HUDEP-2 (cell line): ENCODE results near the gene TLE3.
"Not testable (repeated sequence)": the region's sequence is repeated elsewhere in the genome, so short reads cannot be mapped to it uniquely, and the experiment has no call there.

ENCODE experiments used
- DNase-seq, 76 experiments: peaks; one replicate each; lab custom pipeline; 2025; ENCODE audit not compliant: unreplicated experiment in 76 of 76; lab: John Stamatoyannopoulos, UW

The TLE3 gene

DNA sequence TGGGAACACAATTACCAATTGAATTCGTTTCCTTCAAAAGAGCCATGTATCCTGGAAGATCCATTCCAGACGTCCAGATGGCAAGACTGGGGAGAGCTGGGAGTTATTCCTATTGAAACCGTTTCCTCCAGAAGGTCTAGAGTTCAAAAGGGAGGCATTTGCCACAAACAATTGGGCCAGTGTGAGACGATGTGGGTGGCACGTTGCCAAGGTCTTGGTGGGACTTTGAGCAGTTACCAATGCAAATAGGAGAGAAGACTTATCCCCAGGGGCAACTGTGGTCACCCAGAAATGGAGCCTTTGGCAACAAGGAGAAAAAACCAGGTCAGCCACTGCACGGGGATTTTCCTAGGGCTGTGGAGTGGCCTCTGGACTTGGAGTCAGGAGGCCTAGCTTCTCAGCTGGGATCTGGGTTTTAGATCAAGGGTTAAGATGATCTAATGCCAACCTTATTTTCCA lies 29.6 kb upstream of the TLE3 start:
- no peak for DNase-seq

DNA sequence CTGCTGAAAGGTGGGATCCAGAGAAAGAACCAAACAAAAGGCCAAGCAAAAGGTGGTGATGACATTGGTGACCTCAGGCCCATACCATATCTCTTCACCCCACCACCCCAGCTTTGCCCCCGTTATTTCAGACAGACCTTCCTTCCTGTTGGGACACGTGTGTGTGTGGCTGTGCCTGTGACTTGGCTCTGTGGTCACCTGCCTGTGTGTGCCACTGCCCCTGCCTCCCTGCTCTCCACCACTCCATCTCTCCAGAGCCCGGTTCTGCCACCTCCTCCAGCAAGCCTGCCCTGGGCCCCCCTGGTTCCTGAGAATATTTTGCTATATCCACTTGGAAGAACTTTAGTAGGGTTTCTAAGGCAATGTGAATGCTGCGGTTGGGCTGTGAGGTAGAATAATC lies 28.6 kb upstream of the TLE3 start:
- no peak for DNase-seq

DNA sequence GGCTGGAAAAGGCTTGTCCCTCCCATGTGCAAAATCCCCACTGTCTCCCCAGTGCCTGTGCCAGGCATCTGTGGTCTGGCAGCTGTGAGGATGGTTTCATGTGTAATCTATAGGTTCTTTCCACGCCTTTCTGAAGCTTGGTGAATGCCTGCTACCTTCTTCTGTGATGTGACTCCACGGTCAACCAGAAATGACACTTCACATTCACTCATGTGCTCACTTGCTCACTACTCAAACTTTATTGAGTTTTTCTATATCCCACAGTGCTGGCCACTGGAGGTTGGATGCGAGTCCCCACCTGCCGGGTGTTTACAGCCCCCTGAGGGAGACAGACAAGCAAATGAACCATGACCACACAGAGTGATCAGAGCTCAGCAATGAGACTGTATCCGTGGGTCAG lies 27.9 kb upstream of the TLE3 start:
- no peak for DNase-seq

DNA sequence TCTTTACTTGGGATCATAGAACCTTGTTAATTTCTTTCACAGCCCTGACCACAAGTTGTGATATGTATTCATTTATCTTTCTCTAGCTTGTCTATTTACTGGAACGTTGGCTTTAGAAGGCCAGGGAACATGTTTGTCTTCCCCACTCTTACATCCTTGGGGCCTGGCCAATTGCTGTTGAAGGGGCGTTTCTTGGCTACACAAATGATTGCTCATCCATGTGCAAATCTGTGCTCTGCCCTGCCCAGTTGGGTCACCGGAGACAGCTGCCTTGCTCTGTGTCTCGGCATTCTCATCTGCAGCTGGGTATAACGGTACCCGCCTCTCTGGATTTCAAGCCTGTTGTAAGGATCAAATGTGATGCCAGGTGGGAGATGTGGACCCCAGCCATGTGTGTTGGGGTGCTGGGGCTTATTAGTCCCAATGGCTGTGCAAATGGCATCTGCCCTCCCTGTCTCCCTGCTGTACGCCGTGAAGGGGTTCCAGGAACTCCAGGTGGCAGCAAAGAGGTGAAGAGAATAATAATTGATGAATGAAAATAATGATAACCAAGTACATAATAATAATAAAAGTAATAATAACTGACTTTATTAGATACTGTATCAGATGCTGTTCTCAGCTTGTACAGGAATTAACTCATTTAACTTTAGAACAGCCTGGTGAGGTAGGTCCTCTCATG lies 24.0 kb upstream of the TLE3 start:
- no peak for DNase-seq

DNA sequence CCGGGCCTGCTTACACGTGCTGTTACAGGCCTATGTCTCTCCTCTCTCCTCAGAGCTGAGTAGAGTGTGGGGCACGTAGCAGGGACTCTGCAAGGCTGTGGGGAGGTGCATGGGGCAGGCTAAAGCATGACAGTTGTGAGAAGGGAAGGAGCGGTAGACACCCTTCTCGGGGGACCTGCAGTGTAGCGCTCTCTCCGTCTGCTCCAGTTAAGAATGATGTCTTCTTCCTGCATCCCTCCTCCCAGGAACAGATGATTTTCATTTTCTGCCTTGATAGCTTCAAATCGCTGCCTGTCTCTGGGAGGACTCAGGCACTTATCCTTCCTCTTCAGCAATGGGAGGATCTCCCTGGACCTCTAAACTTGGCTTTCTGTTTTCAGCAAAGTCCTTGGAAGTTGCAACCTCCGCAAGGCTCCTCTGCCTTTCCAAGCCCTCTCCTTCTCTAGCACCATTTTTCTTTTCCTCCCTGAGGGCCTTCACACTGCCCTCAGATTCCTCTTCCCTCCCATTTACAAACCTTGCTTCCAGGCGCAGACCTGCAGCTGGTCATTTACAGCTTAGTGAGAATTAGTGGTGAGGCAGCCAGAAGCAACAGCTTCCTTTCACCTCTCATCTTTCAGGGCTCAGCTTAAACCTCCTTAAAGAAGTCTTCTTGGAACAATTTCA lies 23.4 kb upstream of the TLE3 start:
- DNase-seq = no peak

DNA sequence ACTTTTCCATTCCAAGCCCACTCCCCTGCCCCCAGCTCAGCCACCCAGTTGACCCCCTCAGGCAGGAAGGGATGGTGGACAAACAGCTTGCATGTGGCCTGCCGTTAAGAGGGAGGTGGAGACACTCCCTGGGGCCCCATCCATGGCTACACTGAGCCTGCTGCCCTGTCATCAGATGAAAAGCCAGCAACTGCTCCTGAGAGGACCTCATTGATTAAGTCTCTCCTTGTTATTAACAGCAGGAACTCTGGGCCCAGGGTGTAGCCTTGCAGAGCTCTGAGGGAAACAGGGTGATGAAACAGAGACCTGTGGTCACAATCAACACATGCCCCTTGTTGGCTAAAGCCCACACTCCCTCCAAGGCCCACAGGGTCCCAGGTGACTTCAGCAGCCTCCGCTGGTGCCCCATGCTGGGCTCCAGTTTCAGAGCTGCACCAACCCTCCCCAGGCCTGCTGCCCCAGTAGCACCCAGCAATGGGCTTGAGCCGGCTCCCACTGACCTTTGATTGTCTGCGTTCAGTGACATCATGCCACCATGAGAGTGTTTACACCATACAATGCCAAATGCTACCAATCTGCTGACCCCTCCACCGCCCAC lies 22.3 kb upstream of the TLE3 start:
- no peak for DNase-seq

DNA sequence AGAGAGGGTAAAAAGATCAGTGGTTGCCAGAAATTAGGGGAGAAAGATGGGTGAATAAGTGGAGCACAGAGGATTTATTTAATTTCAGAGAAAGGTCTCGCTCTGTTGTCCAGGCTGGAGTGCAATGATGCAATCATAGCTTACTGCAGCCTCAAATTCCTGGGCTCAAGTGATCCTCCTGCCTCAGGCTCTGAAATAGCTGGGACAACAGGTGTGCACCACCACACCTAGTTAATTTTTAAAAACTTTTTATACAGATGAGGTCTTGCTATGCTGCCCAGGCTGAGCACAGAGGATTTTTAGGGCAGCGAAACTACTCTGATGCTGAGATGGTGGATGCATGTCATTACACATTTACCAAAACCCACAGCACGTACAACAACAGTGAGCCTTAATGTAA lies 20.9 kb upstream of the TLE3 start:
- no peak for DNase-seq

DNA sequence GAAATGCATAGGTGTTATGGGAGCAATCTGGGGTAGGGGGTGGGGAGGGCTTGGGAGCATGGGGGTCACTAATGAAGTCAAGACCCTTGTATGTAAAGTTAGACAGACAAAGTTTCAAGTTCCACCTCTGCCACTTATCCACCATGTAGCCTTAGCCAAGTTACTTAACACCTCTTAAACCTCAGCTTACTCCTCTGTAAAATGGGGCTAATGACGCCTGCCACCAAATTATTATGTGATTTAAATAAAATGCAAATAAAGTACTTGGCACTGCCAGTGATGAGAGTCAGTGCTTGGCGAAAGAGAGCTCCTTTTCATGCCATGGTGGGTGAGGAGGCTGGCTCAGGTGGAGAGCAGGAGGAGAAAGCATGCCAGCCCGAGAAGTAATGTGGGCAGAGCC lies 18.6 kb upstream of the TLE3 start:
- DNase-seq = no peak

DNA sequence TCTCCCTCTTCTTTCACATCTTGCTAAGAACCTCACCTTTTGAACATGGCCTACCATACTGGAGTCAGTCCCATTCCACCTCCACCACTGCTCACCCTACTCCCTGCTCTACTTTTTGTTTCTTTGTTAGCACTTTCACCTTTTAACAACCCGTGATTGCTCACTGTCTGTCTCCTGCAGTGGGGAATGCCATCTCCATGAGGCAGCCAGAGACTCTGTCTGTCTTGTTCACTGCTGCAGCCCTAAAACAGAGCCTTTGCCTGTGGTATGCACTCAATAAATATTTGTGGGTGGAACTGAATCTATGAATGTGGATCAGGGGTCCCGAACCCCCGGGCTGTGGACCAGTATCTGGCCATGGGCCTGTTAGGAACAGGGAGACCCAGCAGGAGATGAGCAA lies 16.5 kb upstream of the TLE3 start:
- DNase-seq = no peak

DNA sequence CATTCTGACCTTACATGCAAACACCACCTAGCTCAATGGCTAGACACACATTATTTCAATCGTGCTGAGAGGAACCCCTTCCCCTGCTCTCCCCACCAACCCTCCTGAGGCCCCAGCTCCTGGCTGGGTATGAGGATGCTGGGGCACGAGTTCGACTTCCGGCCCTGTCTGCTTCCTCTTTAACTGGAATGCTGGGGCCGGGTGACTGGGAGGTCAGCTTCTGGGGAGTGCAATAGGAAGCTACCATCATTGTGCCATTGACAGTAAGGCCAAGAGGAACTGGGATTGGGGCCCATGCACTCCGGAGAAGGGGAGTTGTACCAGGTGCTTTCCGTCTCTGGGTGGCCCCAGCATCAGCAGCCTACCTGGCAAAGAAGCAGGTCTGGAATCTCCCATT lies 15.6 kb upstream of the TLE3 start:
- DNase-seq = no peak

DNA sequence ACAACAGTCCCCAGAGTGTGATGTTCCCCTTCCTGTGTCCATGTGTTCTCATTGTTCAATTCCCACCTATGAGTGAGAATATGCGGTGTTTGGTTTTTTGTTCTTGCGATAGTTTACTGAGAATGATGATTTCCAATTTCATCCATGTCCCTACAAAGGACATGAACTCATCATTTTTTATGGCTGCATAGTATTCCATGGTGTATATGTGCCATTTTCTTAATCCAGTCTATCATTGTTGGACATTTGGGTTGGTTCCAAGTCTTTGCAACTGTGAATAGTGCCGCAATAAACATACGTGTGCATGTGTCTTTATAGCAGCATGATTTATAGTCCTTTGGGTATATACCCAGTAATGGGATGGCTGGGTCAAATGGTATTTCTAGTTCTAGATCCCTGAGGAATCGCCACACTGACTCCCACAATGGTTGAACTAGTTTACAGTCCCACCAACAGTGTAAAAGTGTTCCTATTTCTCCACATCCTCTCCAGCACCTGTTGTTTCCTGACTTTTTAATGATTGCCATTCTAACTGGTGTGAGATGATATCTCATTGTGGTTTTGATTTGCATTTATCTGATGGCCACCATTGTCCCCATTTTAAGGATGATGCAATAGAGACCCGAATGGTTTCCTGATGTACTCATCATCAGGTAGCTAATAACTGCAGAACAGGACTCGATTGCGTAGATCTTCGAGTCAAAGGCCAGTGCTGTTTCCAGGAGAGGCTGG lies 15.0 kb upstream of the TLE3 start:
- DNase-seq = not testable (repeated sequence)

DNA sequence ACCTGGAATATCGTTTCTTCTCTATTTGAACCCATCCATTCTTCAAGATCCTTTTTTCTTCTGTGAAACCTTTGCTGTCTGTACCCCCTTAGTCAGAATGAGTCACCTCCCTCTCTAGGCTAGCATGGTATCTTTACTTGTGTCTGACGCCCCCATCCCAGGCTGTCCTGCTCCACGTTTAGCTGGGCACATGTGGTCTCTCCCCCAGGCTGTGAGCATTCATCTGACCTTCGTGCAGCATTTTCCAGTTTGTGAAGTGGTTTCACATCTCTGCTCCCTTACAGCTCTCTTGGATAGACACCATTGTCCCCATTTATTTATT lies 14.3 kb upstream of the TLE3 start:
- DNase-seq = no peak

DNA sequence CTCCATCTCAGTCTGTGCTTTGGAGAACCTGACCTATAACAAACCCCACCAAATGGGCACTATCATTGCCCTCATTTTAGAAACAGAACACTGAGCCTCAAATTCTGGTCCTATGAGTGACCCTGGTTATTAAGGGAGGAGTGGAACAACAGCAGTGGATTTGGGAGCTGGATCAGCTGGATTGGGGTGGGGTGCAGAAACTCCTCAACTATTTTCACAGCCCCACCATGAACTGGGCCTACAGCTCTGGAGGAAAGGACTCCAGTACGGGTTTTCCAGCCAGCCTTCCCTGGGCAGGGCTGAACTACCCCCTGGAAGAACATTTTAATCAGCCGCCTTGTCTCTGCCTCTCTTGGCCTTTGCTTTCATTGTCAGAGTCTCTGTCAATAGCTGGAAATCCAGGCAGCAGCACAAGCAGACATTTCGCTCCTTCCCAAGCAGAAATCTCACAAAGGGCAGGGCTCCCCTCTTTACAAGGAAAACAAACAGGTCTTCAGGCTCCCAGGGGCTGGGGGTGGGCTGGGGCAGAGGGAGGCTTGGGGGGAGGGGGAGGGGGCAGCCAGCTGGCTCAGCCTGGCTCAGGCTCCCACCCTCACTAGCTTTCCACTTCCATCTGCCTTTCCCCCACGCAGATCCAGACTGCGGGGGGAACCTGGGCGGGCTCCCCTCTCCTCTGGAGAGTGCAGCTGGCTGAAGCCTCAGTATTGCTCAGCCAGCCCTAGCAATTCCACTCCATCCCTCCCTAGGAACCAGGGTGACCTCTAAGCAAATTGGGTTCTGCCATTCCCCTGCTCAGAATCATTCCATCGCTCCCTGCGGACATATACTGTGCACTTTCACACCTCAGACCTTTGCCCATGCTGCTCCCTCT lies 13.7 kb upstream of the TLE3 start:
- peak in 11 of 76 experiments; percentile 2 to 43 (median 22) for DNase-seq

DNA sequence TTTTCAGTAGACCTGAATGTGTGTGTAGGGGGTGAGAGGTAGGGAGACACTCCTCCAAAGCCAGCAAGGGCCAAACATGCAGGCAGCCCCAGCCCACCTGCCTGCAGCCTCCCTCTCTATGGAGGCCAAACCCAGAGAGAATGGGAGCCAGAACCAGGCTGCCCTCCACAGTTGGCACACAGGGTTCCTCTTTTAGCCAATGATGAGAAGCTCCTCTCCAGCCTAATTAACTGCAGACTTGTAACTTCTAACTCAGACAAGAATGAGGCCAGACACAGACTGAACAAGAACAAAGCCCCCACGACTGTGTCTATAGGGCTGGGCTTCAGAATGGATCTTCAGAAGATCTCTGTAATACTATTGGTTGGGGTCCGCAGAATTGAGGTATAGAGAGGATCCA lies 12.3 kb upstream of the TLE3 start:
- no peak for DNase-seq

DNA sequence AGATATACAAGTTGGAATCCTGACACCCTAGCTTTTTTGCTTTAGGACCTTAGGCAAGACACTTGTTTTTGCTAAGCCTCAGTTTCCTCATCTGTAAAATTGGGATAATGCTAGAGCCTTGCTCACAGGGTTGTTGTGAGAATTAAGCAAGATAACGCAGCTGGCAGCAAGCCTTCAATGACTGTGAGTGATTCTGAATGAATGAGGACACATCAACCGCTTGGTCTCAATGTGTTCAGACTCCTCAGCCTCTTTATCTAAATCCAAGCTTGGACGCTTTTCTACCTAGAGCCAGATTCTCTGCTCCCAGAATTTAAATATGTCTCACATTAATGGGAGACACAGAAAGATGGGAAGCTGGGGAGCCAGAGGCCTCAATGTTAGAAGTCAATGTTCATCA lies 11.8 kb upstream of the TLE3 start:
- DNase-seq = no peak

DNA sequence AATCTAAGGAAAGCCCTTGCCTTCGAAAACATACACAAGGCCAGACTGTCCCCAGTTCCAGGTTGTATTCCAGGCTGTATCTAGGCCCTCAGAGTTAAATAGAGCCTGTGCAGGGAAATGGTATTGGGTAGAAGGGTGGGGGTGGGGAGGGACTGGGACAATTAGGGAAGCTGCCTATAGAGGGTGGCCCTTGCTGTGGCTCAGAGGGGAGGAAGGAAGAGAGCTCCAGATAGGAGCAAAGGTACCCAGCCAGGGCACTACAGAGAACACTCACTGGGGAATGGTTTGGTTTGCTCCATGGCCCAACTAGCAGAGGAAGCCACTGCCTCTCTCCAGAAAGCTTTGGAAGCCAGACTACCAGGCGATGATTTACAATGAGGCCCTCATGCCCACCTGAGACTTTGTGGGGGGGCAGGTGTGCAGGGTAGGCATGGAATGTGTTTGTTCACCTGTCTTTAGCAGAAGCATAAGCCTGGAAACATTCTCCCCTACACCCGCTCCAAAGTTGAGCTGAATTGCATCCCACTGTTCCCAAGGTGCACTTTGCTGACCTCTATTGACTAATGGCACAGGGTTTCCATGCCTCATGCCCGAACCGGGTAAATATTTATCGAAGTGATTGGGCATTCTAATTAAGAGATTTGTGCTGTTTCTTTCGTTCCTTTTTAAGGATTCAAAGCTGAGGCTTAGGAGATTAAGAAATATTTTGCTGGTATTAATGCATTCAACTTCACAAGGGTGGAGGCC lies 6.3 kb upstream of the TLE3 start:
- no peak for DNase-seq

DNA sequence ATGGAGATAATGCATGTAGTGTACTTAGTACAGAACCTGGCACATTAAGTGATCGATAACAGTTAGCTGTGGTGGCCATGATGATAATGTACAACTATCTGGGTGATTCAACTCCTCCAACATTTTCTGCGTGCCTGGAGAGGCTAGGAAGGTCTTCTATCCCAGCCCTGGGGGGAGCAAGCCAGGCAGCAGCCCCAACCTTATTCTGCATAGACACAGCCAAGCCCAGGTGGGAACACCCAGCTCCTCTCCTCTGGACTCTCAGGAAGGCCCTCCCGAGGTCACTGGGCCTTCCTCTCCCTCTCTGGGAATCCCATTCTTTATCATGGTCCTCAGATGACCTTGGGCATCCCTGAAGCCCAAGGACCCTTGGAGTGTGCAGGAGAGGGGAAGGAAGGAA lies 5.1 kb upstream of the TLE3 start:
- DNase-seq = no peak

DNA sequence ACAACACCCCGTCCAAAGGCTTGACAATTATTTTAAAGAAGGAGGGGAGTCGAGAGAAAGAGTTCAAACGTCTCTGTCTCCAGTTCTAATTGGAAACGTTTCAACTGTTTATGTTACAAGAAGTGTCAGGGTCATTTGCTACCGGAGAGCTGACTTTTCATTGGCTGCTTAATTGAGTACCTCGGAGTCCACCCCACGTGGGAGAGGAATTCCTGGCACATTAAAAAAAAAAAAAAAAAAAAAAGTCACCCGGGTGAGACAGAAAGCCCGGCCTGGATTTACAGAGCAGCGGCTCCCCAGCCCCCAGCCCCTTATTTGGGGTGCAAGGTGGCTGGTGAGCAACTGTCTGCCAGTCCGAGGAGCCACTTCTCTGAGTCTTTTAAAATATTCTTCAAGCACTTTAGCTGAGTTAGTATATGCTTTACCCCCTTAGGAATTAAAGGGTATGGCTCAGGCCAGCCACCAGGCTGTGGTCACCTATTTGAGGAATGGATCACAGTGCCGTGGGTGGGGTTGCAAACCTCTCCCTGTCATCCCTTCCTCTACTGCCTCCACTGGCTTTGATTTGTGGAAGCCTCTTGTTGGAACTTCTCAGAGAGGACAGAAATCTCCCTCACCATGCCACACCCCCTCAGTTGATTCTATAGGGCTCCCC lies 3.9 kb upstream of the TLE3 start:
- peak in 65 of 76 experiments; percentile 7 to 81 (median 50) for DNase-seq
